Keratinocyte (primary cell): ENCODE results near the gene FBXO8. TPM values are rescaled to one million over a fixed set of nuclear protein-coding genes. Genes with fewer than 3 reads are reported as not detected.

Source experiments
- DNase-seq: peaks from one replicate; pipeline ENCODE4 v3.0.0-alpha.2; 2011; ENCODE audit warnings: low read depth, missing footprints, low spot score
- FAIRE-seq: peaks from 2 replicates; lab custom pipeline; 2011; peaks lifted over from hg19 to GRCh38; lab: Jason Lieb, UNC
- H2AFZ ChIP-seq: 2 replicates; pipeline ENCODE4 v1.6.0; 2012; ENCODE audit warnings: low read length, control low read depth, inconsistent platforms; ENCODE audit not compliant: control insufficient read depth
- H3K27ac ChIP-seq: 2 replicates; pipeline ENCODE4 v1.5.1; 2011; ENCODE audit warnings: low read length; ENCODE audit not compliant: control insufficient read depth, insufficient read depth
- H3K27me3 ChIP-seq: 3 replicates; pipeline ENCODE4 v1.6.0; 2011; ENCODE audit warnings: low read length; ENCODE audit not compliant: control insufficient read depth, insufficient read depth; ENCODE audit errors: extremely low read depth
- H3K36me3 ChIP-seq, 2 experiments: 2 replicates in 1 of 2; 3 replicates in 1 of 2; pipeline ENCODE4 v1.5.1; 2011; ENCODE audit warnings: low read length in 2 of 2, mild to moderate bottlenecking in 1 of 2; ENCODE audit not compliant: control insufficient read depth in 2 of 2, insufficient read depth in 2 of 2; ENCODE audit errors: extremely low read depth in 1 of 2
- H3K4me1 ChIP-seq: 3 replicates; pipeline ENCODE4 v1.5.1; 2011; ENCODE audit warnings: low read length; ENCODE audit not compliant: control insufficient read depth, insufficient read depth; ENCODE audit errors: extremely low read depth
- H3K4me2 ChIP-seq: 3 replicates; pipeline ENCODE4 v1.6.0; 2011; ENCODE audit warnings: low read depth, low read length; ENCODE audit not compliant: control insufficient read depth, insufficient read depth; ENCODE audit errors: extremely low read depth
- H3K4me3 ChIP-seq, 3 experiments: fragments of 200-600 bp in 1 of 3; sonication (generic) in 1 of 3; 2 replicates in 2 of 3; 3 replicates in 1 of 3; pipeline ENCODE4 v1.5.1; 2011 to 2016; ENCODE audit warnings: low read length in 3 of 3, mild to moderate bottlenecking in 3 of 3, control low read depth in 2 of 3, inconsistent platforms in 1 of 3, low read depth in 1 of 3, mixed read lengths in 1 of 3, mixed run types in 1 of 3, moderate library complexity in 1 of 3; ENCODE audit not compliant: control insufficient read depth in 2 of 3, insufficient read depth in 2 of 3; ENCODE audit errors: extremely low read depth in 1 of 3
- H3K79me2 ChIP-seq: 2 replicates; pipeline ENCODE4 v1.6.0; 2012; ENCODE audit warnings: low read length; ENCODE audit not compliant: control insufficient read depth, insufficient read depth
- H3K9ac ChIP-seq: 3 replicates; pipeline ENCODE4 v1.6.0; 2011; ENCODE audit warnings: low read length; ENCODE audit not compliant: control insufficient read depth, insufficient read depth; ENCODE audit errors: extremely low read depth
- H3K9me1 ChIP-seq: 3 replicates; pipeline ENCODE4 v1.6.0; 2011; ENCODE audit warnings: low read length; ENCODE audit not compliant: control insufficient read depth, insufficient read depth; ENCODE audit errors: extremely low read depth
- H3K9me3 ChIP-seq: 2 replicates; pipeline ENCODE4 v1.5.1; 2012; ENCODE audit warnings: low read depth, low read length; ENCODE audit not compliant: control insufficient read depth
- H4K20me1 ChIP-seq: 3 replicates; pipeline ENCODE4 v1.6.0; 2011; ENCODE audit warnings: low read length; ENCODE audit not compliant: control insufficient read depth, insufficient read depth; ENCODE audit errors: extremely low read depth
- EZH2 ChIP-seq: IDR thresholded peaks from one replicate; pipeline ENCODE4 v1.6.1; 2012; ENCODE audit warnings: inconsistent platforms, mild to moderate bottlenecking, low read length, moderate library complexity
- dilution Hi-C: fragments of 300-500 bp; cut with MboI; formaldehyde crosslinking; loops from one replicate; pipeline ENCODE4 v1.7.0; 2020; ENCODE audit warnings: low sequenced_read_pairs; ENCODE audit not compliant: extremely low pct_ligation_motif_present
- polyA plus RNA-seq, 5 experiments: library from polyadenylated mRNA; depleted of rRNA in 3 of 5; stranded (reverse) in 3 of 5; stranded (forward) in 1 of 5; unstranded in 1 of 5; fragments of >200 nt; gene quantifications; 1 replicate in 1 of 5; 2 replicates in 3 of 5; 3 replicates in 1 of 5; pipeline versions ENCODE4 v1.2.1 to v1.2.3, GENCODE V29; 2011 to 2012; ENCODE audit warnings: missing spikeins in 2 of 5, low read depth in 1 of 5, low replicate concordance in 1 of 5
- TF ChIP-seq, protein P1 (sequence below), 3 experiments: IDR thresholded peaks in 1 of 3; conservative IDR thresholded peaks in 1 of 3; optimal IDR thresholded peaks in 1 of 3; 2 replicates in 2 of 3; 3 replicates in 1 of 3; pipeline versions ENCODE3 to v1.5.1; 2011; ENCODE audit warnings: low read length in 3 of 3, mild to moderate bottlenecking in 3 of 3, moderate library complexity in 2 of 3, control low read depth in 1 of 3, inconsistent platforms in 1 of 3; ENCODE audit not compliant: insufficient read depth in 2 of 3; ENCODE audit errors: extremely low read depth in 1 of 3

FBXO8 gene
- polyA plus RNA-seq, 1 donor (not counting 4 experiments of a cell fraction or from before 2014, with no cell fraction given), result 21.0 TPM

DNA sequence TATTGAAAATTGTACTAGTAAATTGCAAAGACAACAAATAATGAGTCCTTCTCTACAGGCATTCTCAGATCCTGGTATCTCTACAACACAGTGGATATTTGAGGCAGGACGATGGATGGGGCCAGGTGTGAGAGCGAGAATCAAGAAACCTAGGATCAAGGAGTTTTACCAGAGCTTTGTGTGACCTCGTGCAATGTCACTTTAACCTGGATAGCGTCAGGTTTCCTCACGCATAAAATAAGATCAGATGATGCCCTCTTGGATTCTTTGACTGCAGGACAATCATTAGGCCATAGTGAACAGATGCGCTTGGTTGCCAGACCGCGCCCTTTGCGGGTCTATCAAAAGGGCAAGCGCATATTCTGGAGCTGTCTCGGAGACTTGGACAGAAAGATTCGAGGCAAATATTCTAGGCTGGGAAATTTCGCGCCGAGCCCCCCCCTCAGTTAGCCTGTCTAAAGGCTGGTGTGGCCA, 66.6 kb downstream of the FBXO8 start:
- Histone ChIP-seq H3K36me3 (no peaks in the 10 kb centered on the region), H3K4me2 (peak overlapping the region; percentile 46), H3K9ac (no peak overlapping the region), H3K4me1 (peaks cover 15% of the 10 kb centered on the region), H3K9me1 (no peaks in the 10 kb centered on the region), H3K9me3 (no peaks in the 10 kb centered on the region), H2AFZ (no peak overlapping the region), H3K79me2 (no peaks in the 10 kb centered on the region), H3K27ac (no peak overlapping the region), H4K20me1 (no peaks in the 10 kb centered on the region), H3K27me3 (peaks cover 66% of the 10 kb centered on the region), H3K4me3 (no peak overlapping the region)
- DNase-seq, result no peak
- FAIRE-seq, result no peak
- dilution Hi-C loops, result no loop called here
- TF ChIP-seq EZH2, result no peak
- TF ChIP-seq, protein P1, sequence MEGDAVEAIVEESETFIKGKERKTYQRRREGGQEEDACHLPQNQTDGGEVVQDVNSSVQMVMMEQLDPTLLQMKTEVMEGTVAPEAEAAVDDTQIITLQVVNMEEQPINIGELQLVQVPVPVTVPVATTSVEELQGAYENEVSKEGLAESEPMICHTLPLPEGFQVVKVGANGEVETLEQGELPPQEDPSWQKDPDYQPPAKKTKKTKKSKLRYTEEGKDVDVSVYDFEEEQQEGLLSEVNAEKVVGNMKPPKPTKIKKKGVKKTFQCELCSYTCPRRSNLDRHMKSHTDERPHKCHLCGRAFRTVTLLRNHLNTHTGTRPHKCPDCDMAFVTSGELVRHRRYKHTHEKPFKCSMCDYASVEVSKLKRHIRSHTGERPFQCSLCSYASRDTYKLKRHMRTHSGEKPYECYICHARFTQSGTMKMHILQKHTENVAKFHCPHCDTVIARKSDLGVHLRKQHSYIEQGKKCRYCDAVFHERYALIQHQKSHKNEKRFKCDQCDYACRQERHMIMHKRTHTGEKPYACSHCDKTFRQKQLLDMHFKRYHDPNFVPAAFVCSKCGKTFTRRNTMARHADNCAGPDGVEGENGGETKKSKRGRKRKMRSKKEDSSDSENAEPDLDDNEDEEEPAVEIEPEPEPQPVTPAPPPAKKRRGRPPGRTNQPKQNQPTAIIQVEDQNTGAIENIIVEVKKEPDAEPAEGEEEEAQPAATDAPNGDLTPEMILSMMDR (optimal IDR thresholded peaks at IDR 0.05 in 1 of 3, IDR thresholded peaks at IDR 0.05 in 1 of 3, conservative IDR thresholded peaks at IDR 0.05 in 1 of 3; ENCODE audit: extremely low read depth in 1 of 3, insufficient read depth in 2 of 3, low read length in 3 of 3), result no peak

GRCh38 chr4:174215961-174216680, 67.3 kb downstream of the FBXO8 start:
- Histone ChIP-seq H3K79me2 (no peaks in the 10 kb centered on the region), H3K36me3 (no peaks in the 10 kb centered on the region), H3K9ac (no peak overlapping the region), H4K20me1 (no peaks in the 10 kb centered on the region), H3K9me1 (no peaks in the 10 kb centered on the region), H3K4me1 (peaks cover 15% of the 10 kb centered on the region), H3K27ac (no peak overlapping the region), H2AFZ (no peak overlapping the region), H3K9me3 (no peaks in the 10 kb centered on the region), H3K4me2 (no peak overlapping the region), H3K27me3 (peaks cover 73% of the 10 kb centered on the region), H3K4me3 (no peak overlapping the region)
- dilution Hi-C loops, result no loop called here
- TF ChIP-seq EZH2, result no peak
- TF ChIP-seq, protein P1 (optimal IDR thresholded peaks at IDR 0.05 in 1 of 3, IDR thresholded peaks at IDR 0.05 in 1 of 3, conservative IDR thresholded peaks at IDR 0.05 in 1 of 3; ENCODE audit: extremely low read depth in 1 of 3, insufficient read depth in 2 of 3, low read length in 3 of 3), result no peak
- FAIRE-seq (no peak), DNase-seq (no peak)
